KMS-11 (cell line): ENCODE data around the gene SLC25A18.
"Not testable (repeated sequence)": the region's sequence is repeated elsewhere in the genome, so short reads cannot be mapped to it uniquely, and the experiment has no call there.

Source experiments
- H2AFZ ChIP-seq: fragments of 200-600 bp; sonication (generic); 2 replicates; pipeline ENCODE4 v1.6.1; 2016; ENCODE audit warnings: antibody characterized with exemption, mixed run types, low read depth
- H3K27ac ChIP-seq: fragments of 200-600 bp; sonication (generic); 2 replicates; pipeline ENCODE4 v1.6.1; 2016; ENCODE audit warnings: mild to moderate bottlenecking, mixed run types
- H3K27me3 ChIP-seq: fragments of 200-600 bp; sonication (generic); 2 replicates; pipeline ENCODE4 v1.6.1; 2017; ENCODE audit warnings: mild to moderate bottlenecking, low read depth, mixed run types, moderate library complexity; ENCODE audit not compliant: insufficient read depth
- H3K36me3 ChIP-seq: fragments of 200-600 bp; sonication (generic); 2 replicates; pipeline ENCODE4 v1.6.1; 2017; ENCODE audit warnings: mild to moderate bottlenecking, mixed run types; ENCODE audit not compliant: insufficient read depth
- H3K4me1 ChIP-seq: fragments of 200-600 bp; sonication (generic); 2 replicates; pipeline ENCODE4 v1.6.1; 2016; ENCODE audit warnings: mild to moderate bottlenecking, low read depth, mixed run types; ENCODE audit not compliant: poor library complexity, severe bottlenecking
- H3K4me2 ChIP-seq: fragments of 200-600 bp; sonication (generic); 2 replicates; pipeline ENCODE4 v1.7.0; 2016; ENCODE audit warnings: mild to moderate bottlenecking, mixed run types
- H3K4me3 ChIP-seq: fragments of 200-600 bp; sonication (generic); IDR thresholded peaks from 2 replicates; pipeline ENCODE4 v1.6.1; 2017; ENCODE audit warnings: low read depth, low read length, mixed read lengths; ENCODE audit not compliant: insufficient read depth
- H3K79me2 ChIP-seq: fragments of 200-600 bp; sonication (generic); 2 replicates; pipeline ENCODE4 v1.6.1; 2016; ENCODE audit warnings: low read depth, mixed run types; ENCODE audit not compliant: insufficient read depth
- H3K9ac ChIP-seq: fragments of 200-600 bp; sonication (generic); 2 replicates; pipeline ENCODE4 v1.6.1; 2016; ENCODE audit warnings: mild to moderate bottlenecking, mixed run types
- H4K20me1 ChIP-seq: fragments of 200-600 bp; sonication (generic); 2 replicates; pipeline ENCODE4 v1.6.1; 2016; ENCODE audit warnings: mild to moderate bottlenecking, mixed run types; ENCODE audit not compliant: insufficient read depth
- CTCF ChIP-seq: fragments of 200-600 bp; sonication (generic); conservative IDR thresholded peaks from 2 replicates; pipeline ENCODE4 v1.6.1; 2017; ENCODE audit warnings: low read depth, mild to moderate bottlenecking, antibody characterized with exemption, low read length, moderate library complexity, mixed read lengths

Gene SLC25A18

GRCh38 chr22:17631076-17631565 lies 67.8 kb downstream of the SLC25A18 start:
- Histone ChIP-seq H3K9ac (no peak overlapping the region), H3K4me1 (peaks cover 44% of the 10 kb centered on the region), H3K27me3 (no peaks in the 10 kb centered on the region), H4K20me1 (no peaks in the 10 kb centered on the region), H3K36me3 (no peaks in the 10 kb centered on the region), H3K79me2 (peaks cover 31% of the 10 kb centered on the region), H3K4me3 (no peak overlapping the region), H3K27ac (no peak overlapping the region), H2AFZ (no peak overlapping the region), H3K4me2 (no peak overlapping the region)
- no peak for TF ChIP-seq CTCF

- H3K36me3 ChIP-seq = no peaks in the 10 kb centered on the region
- H3K4me2 ChIP-seq = peak overlapping the region; percentile 41
- peaks cover 10% of the 10 kb centered on the region for H3K79me2 ChIP-seq
- peak overlapping the region; percentile 88 for H3K27ac ChIP-seq
- peak overlapping the region; percentile 35 for H3K9ac ChIP-seq
- no peaks in the 10 kb centered on the region for H4K20me1 ChIP-seq
- no peaks in the 10 kb centered on the region for H3K27me3 ChIP-seq
- no peak for TF ChIP-seq CTCF
- H3K4me3 ChIP-seq = no peak overlapping the region
- peaks cover 47% of the 10 kb centered on the region for H3K4me1 ChIP-seq
- H2AFZ ChIP-seq = peak overlapping the region; percentile 38
Measured at GRCh38 chr22:17633217-17633997, 70.1 kb downstream of the SLC25A18 start.

GRCh38 chr22:17633998-17634323 lies 70.7 kb downstream of the SLC25A18 start:
- Histone ChIP-seq H2AFZ (peak overlapping the region; percentile 38; the same call in 1 of the 2 replicates), H3K9ac (peak overlapping the region; percentile 35; the same call in 1 of the 2 replicates), H3K4me2 (peak overlapping the region; percentile 41; the same call in 1 of the 2 replicates), H4K20me1 (no peaks in the 10 kb centered on the region), H3K79me2 (peaks cover 9% of the 10 kb centered on the region; the same call in 1 of the 2 replicates), H3K4me3 (no peak overlapping the region), H3K36me3 (no peaks in the 10 kb centered on the region), H3K4me1 (peaks cover 47% of the 10 kb centered on the region), H3K27me3 (no peaks in the 10 kb centered on the region), H3K27ac (peak overlapping the region; percentile 88)
- TF ChIP-seq CTCF = no peak

DNA sequence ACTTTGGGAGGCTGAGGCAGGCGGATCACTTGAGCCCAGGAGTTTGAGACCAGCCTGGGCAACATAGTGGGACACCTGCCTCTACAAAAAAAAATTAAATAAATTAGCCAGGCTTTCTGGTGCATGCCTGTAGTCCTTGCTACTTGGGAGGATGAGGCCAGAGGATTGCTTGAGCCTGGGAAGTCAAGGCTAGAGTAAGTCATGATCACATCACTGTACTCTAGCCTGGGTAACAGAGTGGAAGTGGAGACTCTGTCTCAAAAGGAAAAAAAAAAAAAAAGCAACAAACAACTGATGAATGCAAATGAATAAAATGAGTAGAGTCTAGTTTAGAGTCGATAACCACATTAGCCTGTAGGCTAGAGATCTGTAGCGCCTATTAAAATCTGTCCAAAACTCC lies 71.4 kb downstream of the SLC25A18 start:
- Histone ChIP-seq H3K79me2 (peaks cover 11% of the 10 kb centered on the region), H3K4me3 (no peak overlapping the region), H3K4me1 (peaks cover 41% of the 10 kb centered on the region), H3K9ac (no peak overlapping the region), H3K36me3 (no peaks in the 10 kb centered on the region), H3K27ac (no peak overlapping the region), H3K4me2 (no peak overlapping the region), H3K27me3 (no peaks in the 10 kb centered on the region), H4K20me1 (no peaks in the 10 kb centered on the region), H2AFZ (no peak overlapping the region)
- no peak for TF ChIP-seq CTCF

- not testable (repeated sequence) for H4K20me1 ChIP-seq, H3K36me3 ChIP-seq, H2AFZ ChIP-seq, H3K27ac ChIP-seq, H3K9ac ChIP-seq, H3K4me3 ChIP-seq, H3K27me3 ChIP-seq, H3K4me2 ChIP-seq
- H3K4me1 ChIP-seq = peaks cover 45% of the 10 kb centered on the region
- H3K79me2 ChIP-seq = peaks cover 26% of the 10 kb centered on the region
Measured at GRCh38 chr22:17636850-17637249, 73.6 kb downstream of the SLC25A18 start.
